H1 (cell line): ENCODE measurements around the gene LRWD1. TPM values are rescaled to one million over a fixed set of nuclear protein-coding genes. Genes with fewer than 3 reads are reported as not detected.

Source experiments
- EZH2 ChIP-seq: fragments of 200-600 bp; sonication (generic); IDR thresholded peaks from 2 replicates; pipeline ENCODE4 v1.7.1; 2012; ENCODE audit warnings: low read depth, mild to moderate bottlenecking, moderate library complexity, low read length, inconsistent platforms; ENCODE audit not compliant: severe bottlenecking
- RAD21 ChIP-seq, 2 experiments: IDR thresholded peaks in 1 of 2; conservative IDR thresholded peaks in 1 of 2; 2 replicates each; pipeline ENCODE4 v1.6.1; 2011; ENCODE audit warnings: low read depth in 2 of 2, low read length in 2 of 2, improper control_type of control experiment in 1 of 2, inconsistent platforms in 1 of 2, mild to moderate bottlenecking in 1 of 2, moderate library complexity in 1 of 2
- RFX5 ChIP-seq: IDR thresholded peaks from 2 replicates; pipeline ENCODE4 v1.6.1; 2011; ENCODE audit warnings: low read depth, low read length, improper control_type of control experiment, borderline replicate concordance
- RXRA ChIP-seq: IDR thresholded peaks from 2 replicates; pipeline ENCODE4 v1.6.1; 2011; ENCODE audit warnings: low read depth, mild to moderate bottlenecking, low read length, moderate library complexity; ENCODE audit not compliant: insufficient read depth
- polyA plus RNA-seq, 7 experiments: library from polyadenylated mRNA; depleted of rRNA in 3 of 7; stranded (reverse) in 5 of 7; unstranded in 2 of 7; fragments of >200 nt in 5 of 7; fragments of 200-250 nt in 2 of 7; gene quantifications; 1 replicate in 5 of 7; 2 replicates in 1 of 7; 4 replicates in 1 of 7; pipeline versions ENCODE4 v1.2.1 to v1.2.3, GENCODE V29; 2011 to 2013; ENCODE audit warnings: missing spikeins in 2 of 7, mixed read lengths in 2 of 7
- total RNA-seq: library from RNA; stranded (reverse); fragmentation: NEBNext Ultra II Directional; extraction: Animal tissue kit (Norgen Biotek cat#: 25700); gene quantifications from 2 replicates; pipeline ENCODE4 v1.2.1, GENCODE V29; 2021
- TF ChIP-seq, protein P1 (sequence below): fragments of 300-600 bp; sonication (generic); IDR thresholded peaks from 2 replicates; pipeline ENCODE4 v1.7.1; 2012; ENCODE audit warnings: low read length, moderate library complexity, mild to moderate bottlenecking, inconsistent platforms; ENCODE audit not compliant: insufficient replicate concordance
- TF ChIP-seq, protein P2 (sequence below), 3 experiments: IDR thresholded peaks; 1 replicate in 2 of 3; 2 replicates in 1 of 3; pipeline versions ENCODE4 v1.5.1 to v1.6.1; 2011; ENCODE audit warnings: low read length in 3 of 3, mild to moderate bottlenecking in 3 of 3, inconsistent platforms in 2 of 3, low read depth in 1 of 3, moderate library complexity in 1 of 3; ENCODE audit not compliant: insufficient read depth in 1 of 3; ENCODE audit errors: control extremely low read depth in 1 of 3

LRWD1 gene
- total and polyA plus RNA-seq, 2 of the 8 experiments (the other 6 are each of a cell fraction or from before 2014, with no cell fraction given): 23.4 to 26.8 TPM

GRCh38 chr7:102446387-102447156 lies 18.2 kb upstream of the LRWD1 start (continued):
- TF ChIP-seq RAD21 (IDR thresholded peaks at IDR 0.05 in 1 of 2, conservative IDR thresholded peaks at IDR 0.05 in 1 of 2; ENCODE audit: low read depth in 2 of 2, low read length in 2 of 2) (no peak), EZH2 (no peak), RFX5 (no peak), RXRA (no peak)
- TF ChIP-seq, protein P1, sequence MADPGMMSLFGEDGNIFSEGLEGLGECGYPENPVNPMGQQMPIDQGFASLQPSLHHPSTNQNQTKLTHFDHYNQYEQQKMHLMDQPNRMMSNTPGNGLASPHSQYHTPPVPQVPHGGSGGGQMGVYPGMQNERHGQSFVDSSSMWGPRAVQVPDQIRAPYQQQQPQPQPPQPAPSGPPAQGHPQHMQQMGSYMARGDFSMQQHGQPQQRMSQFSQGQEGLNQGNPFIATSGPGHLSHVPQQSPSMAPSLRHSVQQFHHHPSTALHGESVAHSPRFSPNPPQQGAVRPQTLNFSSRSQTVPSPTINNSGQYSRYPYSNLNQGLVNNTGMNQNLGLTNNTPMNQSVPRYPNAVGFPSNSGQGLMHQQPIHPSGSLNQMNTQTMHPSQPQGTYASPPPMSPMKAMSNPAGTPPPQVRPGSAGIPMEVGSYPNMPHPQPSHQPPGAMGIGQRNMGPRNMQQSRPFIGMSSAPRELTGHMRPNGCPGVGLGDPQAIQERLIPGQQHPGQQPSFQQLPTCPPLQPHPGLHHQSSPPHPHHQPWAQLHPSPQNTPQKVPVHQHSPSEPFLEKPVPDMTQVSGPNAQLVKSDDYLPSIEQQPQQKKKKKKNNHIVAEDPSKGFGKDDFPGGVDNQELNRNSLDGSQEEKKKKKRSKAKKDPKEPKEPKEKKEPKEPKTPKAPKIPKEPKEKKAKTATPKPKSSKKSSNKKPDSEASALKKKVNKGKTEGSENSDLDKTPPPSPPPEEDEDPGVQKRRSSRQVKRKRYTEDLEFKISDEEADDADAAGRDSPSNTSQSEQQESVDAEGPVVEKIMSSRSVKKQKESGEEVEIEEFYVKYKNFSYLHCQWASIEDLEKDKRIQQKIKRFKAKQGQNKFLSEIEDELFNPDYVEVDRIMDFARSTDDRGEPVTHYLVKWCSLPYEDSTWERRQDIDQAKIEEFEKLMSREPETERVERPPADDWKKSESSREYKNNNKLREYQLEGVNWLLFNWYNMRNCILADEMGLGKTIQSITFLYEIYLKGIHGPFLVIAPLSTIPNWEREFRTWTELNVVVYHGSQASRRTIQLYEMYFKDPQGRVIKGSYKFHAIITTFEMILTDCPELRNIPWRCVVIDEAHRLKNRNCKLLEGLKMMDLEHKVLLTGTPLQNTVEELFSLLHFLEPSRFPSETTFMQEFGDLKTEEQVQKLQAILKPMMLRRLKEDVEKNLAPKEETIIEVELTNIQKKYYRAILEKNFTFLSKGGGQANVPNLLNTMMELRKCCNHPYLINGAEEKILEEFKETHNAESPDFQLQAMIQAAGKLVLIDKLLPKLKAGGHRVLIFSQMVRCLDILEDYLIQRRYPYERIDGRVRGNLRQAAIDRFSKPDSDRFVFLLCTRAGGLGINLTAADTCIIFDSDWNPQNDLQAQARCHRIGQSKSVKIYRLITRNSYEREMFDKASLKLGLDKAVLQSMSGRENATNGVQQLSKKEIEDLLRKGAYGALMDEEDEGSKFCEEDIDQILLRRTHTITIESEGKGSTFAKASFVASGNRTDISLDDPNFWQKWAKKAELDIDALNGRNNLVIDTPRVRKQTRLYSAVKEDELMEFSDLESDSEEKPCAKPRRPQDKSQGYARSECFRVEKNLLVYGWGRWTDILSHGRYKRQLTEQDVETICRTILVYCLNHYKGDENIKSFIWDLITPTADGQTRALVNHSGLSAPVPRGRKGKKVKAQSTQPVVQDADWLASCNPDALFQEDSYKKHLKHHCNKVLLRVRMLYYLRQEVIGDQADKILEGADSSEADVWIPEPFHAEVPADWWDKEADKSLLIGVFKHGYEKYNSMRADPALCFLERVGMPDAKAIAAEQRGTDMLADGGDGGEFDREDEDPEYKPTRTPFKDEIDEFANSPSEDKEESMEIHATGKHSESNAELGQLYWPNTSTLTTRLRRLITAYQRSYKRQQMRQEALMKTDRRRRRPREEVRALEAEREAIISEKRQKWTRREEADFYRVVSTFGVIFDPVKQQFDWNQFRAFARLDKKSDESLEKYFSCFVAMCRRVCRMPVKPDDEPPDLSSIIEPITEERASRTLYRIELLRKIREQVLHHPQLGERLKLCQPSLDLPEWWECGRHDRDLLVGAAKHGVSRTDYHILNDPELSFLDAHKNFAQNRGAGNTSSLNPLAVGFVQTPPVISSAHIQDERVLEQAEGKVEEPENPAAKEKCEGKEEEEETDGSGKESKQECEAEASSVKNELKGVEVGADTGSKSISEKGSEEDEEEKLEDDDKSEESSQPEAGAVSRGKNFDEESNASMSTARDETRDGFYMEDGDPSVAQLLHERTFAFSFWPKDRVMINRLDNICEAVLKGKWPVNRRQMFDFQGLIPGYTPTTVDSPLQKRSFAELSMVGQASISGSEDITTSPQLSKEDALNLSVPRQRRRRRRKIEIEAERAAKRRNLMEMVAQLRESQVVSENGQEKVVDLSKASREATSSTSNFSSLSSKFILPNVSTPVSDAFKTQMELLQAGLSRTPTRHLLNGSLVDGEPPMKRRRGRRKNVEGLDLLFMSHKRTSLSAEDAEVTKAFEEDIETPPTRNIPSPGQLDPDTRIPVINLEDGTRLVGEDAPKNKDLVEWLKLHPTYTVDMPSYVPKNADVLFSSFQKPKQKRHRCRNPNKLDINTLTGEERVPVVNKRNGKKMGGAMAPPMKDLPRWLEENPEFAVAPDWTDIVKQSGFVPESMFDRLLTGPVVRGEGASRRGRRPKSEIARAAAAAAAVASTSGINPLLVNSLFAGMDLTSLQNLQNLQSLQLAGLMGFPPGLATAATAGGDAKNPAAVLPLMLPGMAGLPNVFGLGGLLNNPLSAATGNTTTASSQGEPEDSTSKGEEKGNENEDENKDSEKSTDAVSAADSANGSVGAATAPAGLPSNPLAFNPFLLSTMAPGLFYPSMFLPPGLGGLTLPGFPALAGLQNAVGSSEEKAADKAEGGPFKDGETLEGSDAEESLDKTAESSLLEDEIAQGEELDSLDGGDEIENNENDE: no peak
- TF ChIP-seq, protein P2, sequence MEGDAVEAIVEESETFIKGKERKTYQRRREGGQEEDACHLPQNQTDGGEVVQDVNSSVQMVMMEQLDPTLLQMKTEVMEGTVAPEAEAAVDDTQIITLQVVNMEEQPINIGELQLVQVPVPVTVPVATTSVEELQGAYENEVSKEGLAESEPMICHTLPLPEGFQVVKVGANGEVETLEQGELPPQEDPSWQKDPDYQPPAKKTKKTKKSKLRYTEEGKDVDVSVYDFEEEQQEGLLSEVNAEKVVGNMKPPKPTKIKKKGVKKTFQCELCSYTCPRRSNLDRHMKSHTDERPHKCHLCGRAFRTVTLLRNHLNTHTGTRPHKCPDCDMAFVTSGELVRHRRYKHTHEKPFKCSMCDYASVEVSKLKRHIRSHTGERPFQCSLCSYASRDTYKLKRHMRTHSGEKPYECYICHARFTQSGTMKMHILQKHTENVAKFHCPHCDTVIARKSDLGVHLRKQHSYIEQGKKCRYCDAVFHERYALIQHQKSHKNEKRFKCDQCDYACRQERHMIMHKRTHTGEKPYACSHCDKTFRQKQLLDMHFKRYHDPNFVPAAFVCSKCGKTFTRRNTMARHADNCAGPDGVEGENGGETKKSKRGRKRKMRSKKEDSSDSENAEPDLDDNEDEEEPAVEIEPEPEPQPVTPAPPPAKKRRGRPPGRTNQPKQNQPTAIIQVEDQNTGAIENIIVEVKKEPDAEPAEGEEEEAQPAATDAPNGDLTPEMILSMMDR (IDR thresholded peaks at IDR 0.05; ENCODE audit: control extremely low read depth in 1 of 3, insufficient read depth in 1 of 3, low read depth in 1 of 3, low read length in 3 of 3): no peak
